GM12874 (cell line): ENCODE data around the gene MT1F.

Experiments
- TF ChIP-seq, protein P1 (sequence below): IDR thresholded peaks from 2 replicates; pipeline ENCODE4 v1.5.1; 2011; ENCODE audit warnings: low read depth, mild to moderate bottlenecking, control low read depth, low read length, moderate library complexity; ENCODE audit not compliant: insufficient read depth

Gene MT1F

DNA sequence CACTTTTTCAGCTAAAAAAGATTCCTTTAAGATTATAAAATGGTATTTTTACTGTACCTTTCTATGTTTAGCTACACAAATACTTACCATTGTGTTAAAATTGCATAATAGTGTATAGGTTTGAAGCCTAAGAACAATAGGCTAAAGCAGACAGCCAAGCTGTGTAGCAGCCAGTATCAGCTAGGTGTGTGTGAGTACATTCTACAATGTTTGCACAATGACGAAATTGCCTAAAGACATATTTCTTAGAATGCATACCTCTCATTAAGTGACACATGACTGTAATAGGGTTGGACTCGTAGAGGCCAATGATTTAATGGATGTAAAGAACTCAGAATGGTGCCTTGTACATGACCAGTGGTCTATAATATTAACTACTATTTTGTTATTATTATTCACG, 7.9 kb upstream of the MT1F start:
- TF ChIP-seq, protein P1, sequence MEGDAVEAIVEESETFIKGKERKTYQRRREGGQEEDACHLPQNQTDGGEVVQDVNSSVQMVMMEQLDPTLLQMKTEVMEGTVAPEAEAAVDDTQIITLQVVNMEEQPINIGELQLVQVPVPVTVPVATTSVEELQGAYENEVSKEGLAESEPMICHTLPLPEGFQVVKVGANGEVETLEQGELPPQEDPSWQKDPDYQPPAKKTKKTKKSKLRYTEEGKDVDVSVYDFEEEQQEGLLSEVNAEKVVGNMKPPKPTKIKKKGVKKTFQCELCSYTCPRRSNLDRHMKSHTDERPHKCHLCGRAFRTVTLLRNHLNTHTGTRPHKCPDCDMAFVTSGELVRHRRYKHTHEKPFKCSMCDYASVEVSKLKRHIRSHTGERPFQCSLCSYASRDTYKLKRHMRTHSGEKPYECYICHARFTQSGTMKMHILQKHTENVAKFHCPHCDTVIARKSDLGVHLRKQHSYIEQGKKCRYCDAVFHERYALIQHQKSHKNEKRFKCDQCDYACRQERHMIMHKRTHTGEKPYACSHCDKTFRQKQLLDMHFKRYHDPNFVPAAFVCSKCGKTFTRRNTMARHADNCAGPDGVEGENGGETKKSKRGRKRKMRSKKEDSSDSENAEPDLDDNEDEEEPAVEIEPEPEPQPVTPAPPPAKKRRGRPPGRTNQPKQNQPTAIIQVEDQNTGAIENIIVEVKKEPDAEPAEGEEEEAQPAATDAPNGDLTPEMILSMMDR, result no peak

DNA sequence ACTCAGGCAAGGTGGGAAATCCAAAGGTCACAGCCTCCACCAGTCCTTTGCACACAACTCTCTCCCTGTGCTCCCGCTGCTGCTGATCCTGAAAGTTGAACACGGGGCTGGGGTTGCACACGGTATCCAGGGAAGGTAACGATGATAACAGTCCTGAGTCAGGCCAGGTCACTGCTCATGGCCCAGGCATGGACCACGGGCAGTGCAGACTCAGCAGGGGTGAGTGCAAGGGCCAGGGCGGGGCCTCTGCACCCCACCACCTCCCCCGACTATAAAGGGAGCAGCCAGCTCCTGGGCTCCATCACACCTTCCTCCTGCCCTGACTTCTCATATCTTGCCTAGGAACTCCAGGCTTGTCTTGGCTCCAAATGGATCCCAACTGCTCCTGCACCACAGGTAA, 6.2 kb upstream of the MT1F start, which contains the start of gene MT1B:
Gene MT1B (plus strand): TSS at position 301 of the 400 bp plus-strand sequence. CDS start 68 bp downstream, at position 369.
- TF ChIP-seq, protein P1, result no peak

DNA sequence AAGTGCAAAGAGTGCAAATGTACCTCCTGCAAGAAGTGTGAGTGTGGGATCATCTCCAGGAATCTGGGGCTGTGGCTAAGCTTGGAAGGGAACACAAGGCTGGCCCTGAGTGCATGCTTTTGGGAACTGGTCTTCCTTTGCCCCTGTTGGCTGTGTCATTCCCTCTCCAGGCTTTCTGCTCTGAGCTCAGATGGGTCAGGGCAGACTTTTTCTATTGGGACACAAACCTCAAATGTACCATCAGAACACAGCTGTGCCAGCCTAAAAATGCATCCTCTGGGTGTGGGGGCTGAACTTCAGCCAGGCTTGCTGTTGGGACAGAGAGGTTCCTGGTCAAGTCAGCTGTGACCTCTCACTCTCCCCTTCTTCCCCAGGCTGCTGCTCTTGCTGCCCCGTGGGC, 5.2 kb upstream of the MT1F start:
- TF ChIP-seq, protein P1, result no peak

DNA sequence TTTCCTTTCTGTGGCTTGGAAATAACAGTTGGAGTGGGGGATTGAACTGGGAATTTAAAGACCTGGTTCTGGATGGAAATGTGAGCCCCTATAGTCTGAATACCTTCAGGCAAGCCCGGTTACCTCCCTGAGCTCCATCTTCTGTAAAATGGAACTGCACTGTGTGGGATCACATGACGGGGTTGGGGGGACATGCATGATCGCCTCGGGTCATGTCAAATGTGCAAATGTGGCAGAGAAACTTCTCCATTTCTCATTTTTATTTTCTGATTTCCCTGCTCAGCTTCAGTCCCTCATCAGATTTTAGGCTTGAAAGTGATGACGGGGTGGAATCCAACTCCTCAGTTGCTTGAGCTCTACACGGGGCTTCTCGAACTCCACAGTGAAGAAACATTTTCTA, 4.5 kb upstream of the MT1F start:
- TF ChIP-seq, protein P1, result no peak

DNA sequence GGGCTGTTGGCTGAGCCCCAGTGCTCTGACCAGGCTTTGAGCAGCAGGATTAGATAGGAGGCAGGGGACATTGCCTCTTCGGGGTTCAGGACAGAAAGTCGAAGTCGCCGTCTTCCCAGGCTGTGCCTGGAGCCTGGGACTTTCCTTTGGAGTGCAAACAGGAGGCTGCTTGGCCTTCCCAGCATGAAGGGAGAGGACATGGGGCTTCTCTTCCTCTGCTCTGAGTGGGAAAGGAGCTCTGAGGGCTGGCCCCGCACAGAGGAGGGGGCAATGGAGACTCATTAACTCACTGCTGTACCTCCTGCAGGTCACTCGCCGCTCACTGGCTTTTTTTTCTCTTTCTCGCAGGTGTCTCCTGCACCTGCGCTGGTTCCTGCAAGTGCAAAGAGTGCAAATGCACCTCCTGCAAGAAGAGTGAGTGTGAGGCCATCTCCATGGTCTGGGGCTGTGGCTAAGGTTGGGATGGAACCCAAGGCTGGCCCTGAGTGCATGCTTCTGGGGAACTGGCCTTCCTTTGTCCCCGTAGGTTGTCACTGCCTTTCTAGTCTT, 642 bp downstream of the MT1F start:
- TF ChIP-seq, protein P1, result no peak

DNA sequence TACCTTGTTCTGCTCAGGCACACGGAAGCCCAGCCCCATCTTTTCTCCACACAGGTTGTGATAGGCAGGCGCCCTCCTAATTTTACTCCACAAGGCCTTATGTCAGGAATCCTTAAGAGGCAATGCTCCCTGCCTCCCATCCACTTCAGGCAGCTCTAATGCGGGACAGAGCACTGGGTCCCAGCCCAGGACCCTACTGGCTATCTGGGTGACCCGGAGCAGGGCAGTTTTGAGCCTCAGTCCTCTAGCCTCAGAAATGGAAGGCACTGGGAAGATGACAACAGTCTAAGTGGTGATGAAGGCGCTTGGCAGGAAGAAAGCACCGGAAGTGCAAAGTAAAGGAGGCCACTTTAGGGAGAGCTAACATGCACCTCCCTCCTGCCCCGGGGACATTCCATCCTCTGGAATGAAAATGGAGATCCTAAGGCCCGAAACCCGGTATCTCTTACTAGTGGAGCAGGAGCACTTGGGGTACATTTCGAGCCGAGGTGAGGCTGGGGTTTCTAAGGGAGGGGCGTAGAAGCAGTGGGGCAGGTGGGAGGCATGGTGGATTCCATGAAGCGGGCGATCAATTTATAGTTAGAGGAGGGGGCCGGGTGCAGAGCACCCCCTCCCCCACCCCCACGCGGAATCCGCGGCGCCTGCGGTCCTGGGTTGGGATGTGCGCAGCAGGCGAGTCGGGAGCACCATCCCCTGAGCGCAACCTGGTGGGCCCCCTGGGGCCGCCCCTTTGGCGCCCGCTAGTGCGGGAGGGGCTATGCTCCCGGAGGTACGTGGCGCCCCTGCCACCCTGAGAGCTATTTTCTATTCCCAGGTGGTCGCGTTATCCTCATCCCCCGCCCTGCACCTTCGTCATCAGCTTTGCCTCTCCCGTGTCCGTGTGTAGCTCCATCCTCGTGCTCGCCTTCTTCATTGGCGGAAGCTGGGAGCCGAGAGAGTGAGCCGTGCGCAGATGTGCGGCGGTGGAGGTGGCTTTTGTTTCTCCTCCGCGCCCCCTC, 4.9 kb downstream of the MT1F start:
- TF ChIP-seq, protein P1, result no peak

DNA sequence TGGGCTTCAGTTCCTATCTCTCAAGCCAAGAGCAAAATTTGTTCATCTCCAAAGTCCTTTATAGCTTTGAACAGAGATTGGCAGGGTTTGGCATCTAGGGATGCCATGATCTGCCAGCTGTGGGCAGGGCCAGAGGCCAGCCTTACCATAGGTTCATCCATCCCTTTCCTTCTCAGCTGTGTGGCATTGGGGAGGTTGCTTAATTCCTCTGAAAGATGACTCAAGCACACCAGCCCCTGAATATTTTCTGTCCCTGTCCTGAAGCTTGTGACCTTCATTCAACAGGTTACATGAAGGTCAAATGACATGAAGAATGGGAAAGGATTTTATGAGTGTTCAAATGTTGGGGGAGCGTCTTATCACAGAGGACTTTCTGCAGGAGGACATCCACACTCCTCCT, 6.7 kb downstream of the MT1F start:
- TF ChIP-seq, protein P1, result no peak
